ENCODE results near the gene THADA. TPM values are rescaled to one million over a fixed set of nuclear protein-coding genes. Genes with fewer than 3 reads are reported as not detected.

The THADA gene
- total and polyA plus RNA-seq, 2 donors = 11.8 to 20.6 TPM

DNA sequence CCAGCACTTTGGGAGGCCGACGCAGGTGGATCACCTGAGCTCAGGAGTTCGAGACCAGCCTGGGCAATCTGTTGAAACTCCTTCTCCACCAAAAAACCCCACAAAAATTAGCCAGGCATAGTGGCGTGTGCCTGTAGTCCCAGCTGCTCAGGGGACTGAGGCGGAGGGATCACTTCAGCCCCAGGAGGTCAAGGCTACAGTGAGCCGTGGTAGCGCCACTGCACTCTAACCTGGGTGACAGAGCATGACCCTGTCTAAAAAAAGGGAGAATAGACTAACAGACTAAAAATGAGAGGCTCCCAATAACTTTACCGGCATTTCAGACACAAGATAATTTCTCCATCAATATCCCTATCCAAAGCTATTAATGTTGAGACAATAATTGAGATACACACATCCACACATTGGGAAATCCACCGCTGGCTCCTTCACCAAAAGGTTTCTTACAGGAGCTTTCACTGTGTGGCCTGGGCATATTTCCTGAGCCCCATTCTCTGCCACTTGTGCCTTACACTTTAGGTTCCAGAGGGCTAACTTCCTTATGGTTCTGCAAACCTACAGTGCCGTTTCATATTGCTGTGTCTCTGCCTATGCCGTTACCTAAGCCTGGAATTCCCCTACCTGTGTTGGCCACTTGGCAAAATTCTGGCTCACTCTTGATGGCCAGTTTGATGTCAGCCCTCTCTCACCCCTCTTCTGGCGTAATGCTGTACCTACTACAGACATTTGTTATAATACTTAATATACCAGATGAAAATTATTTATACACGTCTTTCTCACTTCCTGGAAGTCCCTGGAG, 253.7 kb downstream of the THADA start:
- Histone ChIP-seq H3K4me3 (ENCODE audit: low read length in 2 of 2) (no peak overlapping the region), H3K36me3 (ENCODE audit: control insufficient read depth in 2 of 2, insufficient read depth in 2 of 2, low read length in 1 of 2) (peaks cover 0 to 7% of the 10 kb centered on the region in 2 donors), H3K4me1 (ENCODE audit: control insufficient read depth in 2 of 2, insufficient read depth in 2 of 2, low read length in 2 of 2) (peaks cover 0 to 8% of the 10 kb centered on the region in 2 donors), H3K9me3 (ENCODE audit: control insufficient read depth in 2 of 2, insufficient read depth in 1 of 2, low read length in 1 of 2) (no peaks in the 10 kb centered on the region), H3K27ac (ENCODE audit: low read depth in 1 of 2, low read length in 1 of 2) (no peak overlapping the region), H3K27me3 (ENCODE audit: control insufficient read depth in 2 of 2, insufficient read depth in 1 of 2, low read length in 1 of 2) (no peaks in the 10 kb centered on the region)
- no peak for DNase-seq (ENCODE audit: low read depth in 6 of 9, low spot score in 9 of 9)
- 95% methylated on average over 13 of the region's 13 CpGs for WGBS

DNA sequence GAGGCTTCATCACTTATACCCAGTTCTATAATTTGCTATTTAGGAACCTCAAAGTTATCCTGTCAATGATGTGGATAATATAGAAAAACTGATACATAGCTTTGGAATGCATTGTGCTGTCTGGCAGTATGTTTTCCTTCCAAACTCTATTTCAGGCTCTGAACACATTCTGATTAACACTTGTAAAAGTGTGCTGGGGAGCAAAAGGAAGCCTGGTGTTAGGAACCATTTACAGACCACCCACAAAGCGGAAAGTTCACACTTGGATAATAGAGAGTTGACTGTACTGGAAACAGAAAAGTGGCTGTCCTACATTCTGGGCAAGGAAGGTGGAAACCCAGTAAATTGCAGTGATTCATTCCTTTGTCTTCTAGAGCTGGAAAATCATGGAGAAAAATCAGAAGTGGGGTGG, 254.9 kb downstream of the THADA start:
- Histone ChIP-seq H3K4me3 (ENCODE audit: low read length in 2 of 2) (no peak overlapping the region), H3K9me3 (ENCODE audit: control insufficient read depth in 2 of 2, insufficient read depth in 1 of 2, low read length in 1 of 2) (no peaks in the 10 kb centered on the region), H3K36me3 (ENCODE audit: control insufficient read depth in 2 of 2, insufficient read depth in 2 of 2, low read length in 1 of 2) (peaks cover 0 to 7% of the 10 kb centered on the region in 2 donors), H3K4me1 (ENCODE audit: control insufficient read depth in 2 of 2, insufficient read depth in 2 of 2, low read length in 2 of 2) (peaks cover 0 to 8% of the 10 kb centered on the region in 2 donors), H3K27me3 (ENCODE audit: control insufficient read depth in 2 of 2, insufficient read depth in 1 of 2, low read length in 1 of 2) (no peaks in the 10 kb centered on the region), H3K27ac (ENCODE audit: low read depth in 1 of 2, low read length in 1 of 2) (no peak overlapping the region)
- no peak for DNase-seq (ENCODE audit: low read depth in 6 of 9, low spot score in 9 of 9)
- 97% methylated on average over 1 of the region's 1 CpG for WGBS

DNA sequence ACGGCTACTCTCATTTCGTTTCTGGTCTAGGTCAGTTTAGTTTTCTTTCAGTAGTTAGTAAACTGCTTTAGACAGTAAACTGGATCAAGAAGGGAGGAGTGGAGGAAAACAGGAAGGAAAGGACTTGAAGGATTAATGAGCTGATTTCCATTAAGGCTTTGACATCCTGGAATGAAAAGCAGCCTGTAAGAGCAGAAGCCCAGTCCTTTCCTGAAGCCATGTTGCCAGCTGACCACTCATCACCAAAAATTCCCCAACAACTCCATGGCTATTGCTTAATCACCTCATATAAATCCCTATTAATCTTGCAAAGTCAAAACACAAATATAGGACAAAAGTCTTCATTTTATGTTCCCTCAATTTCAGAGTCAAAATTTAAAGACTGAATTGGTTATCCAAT, 255.8 kb downstream of the THADA start:
- Histone ChIP-seq H3K27ac (ENCODE audit: low read depth in 1 of 2, low read length in 1 of 2) (no peak overlapping the region), H3K4me3 (ENCODE audit: low read length in 2 of 2) (no peak overlapping the region), H3K4me1 (ENCODE audit: control insufficient read depth in 2 of 2, insufficient read depth in 2 of 2, low read length in 2 of 2) (peaks cover 0 to 4% of the 10 kb centered on the region in 2 donors), H3K9me3 (ENCODE audit: control insufficient read depth in 2 of 2, insufficient read depth in 1 of 2, low read length in 1 of 2) (no peaks in the 10 kb centered on the region), H3K36me3 (ENCODE audit: control insufficient read depth in 2 of 2, insufficient read depth in 2 of 2, low read length in 1 of 2) (peaks cover 0 to 7% of the 10 kb centered on the region in 2 donors), H3K27me3 (ENCODE audit: control insufficient read depth in 2 of 2, insufficient read depth in 1 of 2, low read length in 1 of 2) (no peaks in the 10 kb centered on the region)
- no peak for DNase-seq (ENCODE audit: low read depth in 6 of 9, low spot score in 9 of 9)
- WGBS = over 99% methylated on average over 2 of the region's 2 CpGs

DNA sequence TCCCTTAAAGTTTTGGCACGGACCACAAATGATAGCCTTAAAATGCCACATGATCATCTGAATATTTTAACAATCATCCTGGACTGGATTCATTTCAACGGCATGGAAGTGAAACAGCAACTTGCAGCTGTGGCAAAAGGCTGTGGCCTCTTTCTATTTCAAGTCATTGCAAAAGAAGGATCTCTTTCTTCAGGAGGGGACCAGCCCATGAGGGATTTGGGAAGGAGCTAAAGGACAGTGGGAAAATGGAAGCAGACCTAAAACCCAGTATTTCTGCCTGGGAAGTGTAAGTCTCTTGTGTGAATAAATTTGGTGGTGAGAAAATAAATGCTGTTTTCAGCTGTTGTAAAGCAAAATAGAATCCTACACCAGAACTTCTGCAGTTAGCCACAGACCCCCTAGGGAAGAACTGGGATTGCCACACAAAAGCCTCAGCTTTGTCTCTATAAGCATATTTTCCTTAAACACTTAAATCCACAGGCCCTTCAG, 262.1 kb downstream of the THADA start:
- Histone ChIP-seq H3K4me1 (ENCODE audit: control insufficient read depth in 2 of 2, insufficient read depth in 2 of 2, low read length in 2 of 2) (peaks cover 0 to 8% of the 10 kb centered on the region in 2 donors), H3K9me3 (ENCODE audit: control insufficient read depth in 2 of 2, insufficient read depth in 1 of 2, low read length in 1 of 2) (no peaks in the 10 kb centered on the region), H3K27ac (ENCODE audit: low read depth in 1 of 2, low read length in 1 of 2) (peak overlapping the region in 1 of 2 donors; percentile 65), H3K27me3 (ENCODE audit: control insufficient read depth in 2 of 2, insufficient read depth in 1 of 2, low read length in 1 of 2) (no peaks in the 10 kb centered on the region), H3K4me3 (ENCODE audit: low read length in 2 of 2) (no peak overlapping the region), H3K36me3 (ENCODE audit: control insufficient read depth in 2 of 2, insufficient read depth in 2 of 2, low read length in 1 of 2) (peaks cover 3 to 7% of the 10 kb centered on the region in 2 donors)
- peak in 1 of 9 donors; percentile 32 for DNase-seq (ENCODE audit: low read depth in 6 of 9, low spot score in 9 of 9)
- WGBS = 51% methylated on average over 2 of the region's 2 CpGs

DNA sequence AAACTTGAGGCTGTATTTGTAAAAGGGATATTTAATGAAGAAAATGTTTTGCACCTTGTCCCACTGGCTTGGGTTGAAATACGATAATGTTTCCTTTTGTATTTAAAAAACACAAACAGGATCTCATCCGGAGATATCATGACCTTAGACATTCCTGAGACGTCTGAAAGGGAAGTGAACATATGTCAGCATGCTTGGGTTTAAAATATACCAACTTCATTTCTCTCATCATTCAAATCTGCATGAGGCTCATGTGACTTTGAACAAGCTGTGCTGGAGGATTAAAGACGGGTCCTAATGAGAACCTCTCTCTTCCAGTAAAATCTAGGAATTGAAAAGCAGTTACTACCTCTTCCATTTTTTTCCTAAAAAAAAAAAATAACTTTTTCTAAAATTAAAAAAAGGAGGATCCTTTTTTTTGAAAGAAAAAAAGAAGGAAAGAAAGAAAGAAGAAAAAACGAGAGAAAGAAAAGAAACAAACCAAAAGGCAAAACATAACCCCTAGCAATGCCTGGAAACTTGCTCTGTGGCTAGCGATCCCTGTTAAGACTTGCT, 262.7 kb downstream of the THADA start:
- DNase-seq (ENCODE audit: low read depth in 6 of 9, low spot score in 9 of 9) = no peak
- WGBS = 88% methylated on average over 6 of the region's 6 CpGs
- peaks cover 3 to 7% of the 10 kb centered on the region in 2 donors for H3K36me3 ChIP-seq (ENCODE audit: control insufficient read depth in 2 of 2, insufficient read depth in 2 of 2, low read length in 1 of 2)
- peaks cover 0 to 8% of the 10 kb centered on the region in 2 donors for H3K4me1 ChIP-seq (ENCODE audit: control insufficient read depth in 2 of 2, insufficient read depth in 2 of 2, low read length in 2 of 2)
- no peak overlapping the region for H3K4me3 ChIP-seq (ENCODE audit: low read length in 2 of 2)
- H3K27ac ChIP-seq (ENCODE audit: low read depth in 1 of 2, low read length in 1 of 2) = peak overlapping the region in 1 of 2 donors; percentile 65
- H3K27me3 ChIP-seq (ENCODE audit: control insufficient read depth in 2 of 2, insufficient read depth in 1 of 2, low read length in 1 of 2) = no peaks in the 10 kb centered on the region
- no peaks in the 10 kb centered on the region for H3K9me3 ChIP-seq (ENCODE audit: control insufficient read depth in 2 of 2, insufficient read depth in 1 of 2, low read length in 1 of 2)

DNA sequence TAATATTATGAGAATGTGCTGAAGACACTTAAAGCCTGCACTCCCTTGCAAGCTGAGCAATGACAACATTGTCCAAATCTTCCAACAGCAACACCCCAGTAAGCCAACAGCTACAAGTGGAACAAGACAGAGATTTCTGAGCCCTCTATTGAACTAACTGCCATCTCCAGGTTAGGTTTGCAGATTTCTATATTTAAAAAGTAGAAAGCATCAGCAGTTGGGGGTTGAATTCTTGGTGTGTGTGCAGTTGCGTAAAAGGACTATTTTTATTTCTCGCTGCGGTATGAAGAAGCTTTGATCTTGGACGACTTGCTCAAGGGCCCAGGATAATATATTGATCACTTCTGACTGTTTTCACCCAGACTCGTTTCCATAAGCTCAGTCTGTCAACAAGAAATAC, 263.2 kb downstream of the THADA start:
- Histone ChIP-seq H3K4me1 (ENCODE audit: control insufficient read depth in 2 of 2, insufficient read depth in 2 of 2, low read length in 2 of 2) (peaks cover 0 to 8% of the 10 kb centered on the region in 2 donors), H3K36me3 (ENCODE audit: control insufficient read depth in 2 of 2, insufficient read depth in 2 of 2, low read length in 1 of 2) (peaks cover 3 to 7% of the 10 kb centered on the region in 2 donors), H3K27me3 (ENCODE audit: control insufficient read depth in 2 of 2, insufficient read depth in 1 of 2, low read length in 1 of 2) (no peaks in the 10 kb centered on the region), H3K27ac (ENCODE audit: low read depth in 1 of 2, low read length in 1 of 2) (peak overlapping the region in 1 of 2 donors; percentile 65), H3K4me3 (ENCODE audit: low read length in 2 of 2) (no peak overlapping the region), H3K9me3 (ENCODE audit: control insufficient read depth in 2 of 2, insufficient read depth in 1 of 2, low read length in 1 of 2) (no peaks in the 10 kb centered on the region)
- no peak for DNase-seq (ENCODE audit: low read depth in 6 of 9, low spot score in 9 of 9)
- WGBS = 81% methylated on average over 5 of the region's 5 CpGs

DNA sequence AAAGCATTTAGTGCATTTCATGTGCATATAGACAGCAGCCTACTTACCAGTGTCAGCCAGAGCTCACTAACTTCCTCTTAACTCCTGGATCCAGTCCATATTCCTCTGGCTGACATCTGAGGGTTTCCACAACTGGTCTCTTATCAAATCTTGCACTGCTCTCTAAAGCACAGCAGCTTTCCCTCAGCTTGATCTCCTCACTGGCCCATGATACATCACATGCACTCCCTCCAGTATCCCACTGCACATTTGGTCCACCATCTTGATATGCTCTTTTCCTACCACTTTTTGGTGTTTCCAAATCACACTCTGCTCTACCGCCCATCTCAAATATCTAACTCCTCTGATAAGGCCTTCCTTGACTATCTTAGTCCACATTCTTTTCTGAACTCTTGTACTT, 264.4 kb downstream of the THADA start:
- Histone ChIP-seq H3K36me3 (ENCODE audit: control insufficient read depth in 2 of 2, insufficient read depth in 2 of 2, low read length in 1 of 2) (peaks cover 3 to 7% of the 10 kb centered on the region in 2 donors), H3K27me3 (ENCODE audit: control insufficient read depth in 2 of 2, insufficient read depth in 1 of 2, low read length in 1 of 2) (no peaks in the 10 kb centered on the region), H3K27ac (ENCODE audit: low read depth in 1 of 2, low read length in 1 of 2) (no peak overlapping the region), H3K4me3 (ENCODE audit: low read length in 2 of 2) (no peak overlapping the region), H3K9me3 (ENCODE audit: control insufficient read depth in 2 of 2, insufficient read depth in 1 of 2, low read length in 1 of 2) (no peaks in the 10 kb centered on the region), H3K4me1 (ENCODE audit: control insufficient read depth in 2 of 2, insufficient read depth in 2 of 2, low read length in 2 of 2) (peaks cover 0 to 8% of the 10 kb centered on the region in 2 donors)
- DNase-seq (ENCODE audit: low read depth in 6 of 9, low spot score in 9 of 9) = no peak
- 99% methylated on average over 1 of the region's 1 CpG for WGBS

DNA sequence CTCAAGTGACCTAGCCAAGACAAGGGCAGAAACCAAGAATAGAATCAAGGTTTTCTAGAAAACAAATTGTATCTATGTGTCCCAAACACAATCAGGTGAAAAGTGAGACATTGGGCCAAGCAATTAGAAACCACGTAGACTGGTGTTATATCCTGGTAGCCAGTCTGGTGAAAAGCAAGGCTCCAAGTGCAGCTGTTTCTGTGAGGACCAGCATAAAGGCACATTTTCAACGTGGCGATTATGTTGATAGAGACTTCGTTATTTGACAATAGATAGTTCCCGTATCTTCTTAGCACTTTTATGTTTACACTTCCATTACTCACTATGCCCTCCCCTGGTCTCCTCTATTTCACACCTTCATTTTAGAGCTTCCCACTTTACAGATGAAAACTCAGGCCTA, 266.2 kb downstream of the THADA start:
- H3K27me3 ChIP-seq (ENCODE audit: control insufficient read depth in 2 of 2, insufficient read depth in 1 of 2, low read length in 1 of 2) = no peaks in the 10 kb centered on the region
- H3K27ac ChIP-seq (ENCODE audit: low read depth in 1 of 2, low read length in 1 of 2) = no peak overlapping the region
- H3K4me3 ChIP-seq (ENCODE audit: low read length in 2 of 2) = no peak overlapping the region
- H3K9me3 ChIP-seq (ENCODE audit: control insufficient read depth in 2 of 2, insufficient read depth in 1 of 2, low read length in 1 of 2) = no peaks in the 10 kb centered on the region
- H3K36me3 ChIP-seq (ENCODE audit: control insufficient read depth in 2 of 2, insufficient read depth in 2 of 2, low read length in 1 of 2) = peaks cover 3 to 7% of the 10 kb centered on the region in 2 donors
- 97% methylated on average over 5 of the region's 5 CpGs for WGBS
- no peak for DNase-seq (ENCODE audit: low read depth in 6 of 9, low spot score in 9 of 9)
- H3K4me1 ChIP-seq (ENCODE audit: control insufficient read depth in 2 of 2, insufficient read depth in 2 of 2, low read length in 2 of 2) = peaks cover under 1 to 8% of the 10 kb centered on the region in 2 donors

DNA sequence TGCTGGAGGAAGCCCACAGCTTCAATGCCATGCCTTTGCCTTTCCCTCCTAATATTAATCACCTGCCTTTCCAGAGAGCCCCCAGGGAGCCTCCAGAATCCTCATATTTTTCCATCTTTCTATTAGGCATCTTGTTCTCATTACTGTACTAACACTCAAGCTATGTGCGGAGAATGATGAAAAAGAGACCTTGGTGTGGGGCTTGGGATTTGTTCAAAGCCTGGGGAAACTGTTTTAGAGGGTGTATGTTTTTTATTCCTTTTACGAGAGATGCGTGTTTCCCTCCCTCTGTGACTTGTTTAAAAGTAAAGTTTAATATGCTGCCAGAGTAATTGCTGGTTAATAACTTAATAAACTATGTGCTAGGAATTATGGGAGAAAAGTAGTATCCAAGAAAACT, 267.0 kb downstream of the THADA start:
- H3K9me3 ChIP-seq (ENCODE audit: control insufficient read depth in 2 of 2, insufficient read depth in 1 of 2, low read length in 1 of 2) = no peaks in the 10 kb centered on the region
- H3K4me1 ChIP-seq (ENCODE audit: control insufficient read depth in 2 of 2, insufficient read depth in 2 of 2, low read length in 2 of 2) = peaks cover 2 to 5% of the 10 kb centered on the region in 2 donors
- no peak overlapping the region for H3K4me3 ChIP-seq (ENCODE audit: low read length in 2 of 2)
- no peak for DNase-seq (ENCODE audit: low read depth in 6 of 9, low spot score in 9 of 9)
- peaks cover 3 to 7% of the 10 kb centered on the region in 2 donors for H3K36me3 ChIP-seq (ENCODE audit: control insufficient read depth in 2 of 2, insufficient read depth in 2 of 2, low read length in 1 of 2)
- no peaks in the 10 kb centered on the region for H3K27me3 ChIP-seq (ENCODE audit: control insufficient read depth in 2 of 2, insufficient read depth in 1 of 2, low read length in 1 of 2)
- H3K27ac ChIP-seq (ENCODE audit: low read depth in 1 of 2, low read length in 1 of 2) = no peak overlapping the region
- WGBS = 96% methylated on average over 3 of the region's 3 CpGs
